Pancreas (tissue), 10 donors: ENCODE results near the gene ZNF157. TPM values are rescaled to one million over a fixed set of nuclear protein-coding genes. Genes with fewer than 3 reads are reported as not detected.

ENCODE experiments used
- ATAC-seq, 4 donors: fragments of 200-7000 bp; cut with Tn5 transposase; one replicate each; pipeline versions ENCODE4 v1.8.0 to v1.9.1; 2020; ENCODE audit warnings: mild to moderate bottlenecking in 4 of 4, moderate library complexity in 4 of 4
- DNase-seq, 6 donors: peaks; one replicate each; pipeline ENCODE4 v3.0.0-alpha.2; 2020
- FAIRE-seq: peaks from 2 replicates; lab custom pipeline; 2012; peaks lifted over from hg19 to GRCh38; lab: Jason Lieb, UNC
- H3K27ac ChIP-seq, 4 donors: fragments of 200-600 bp; sonication (generic); 1 replicate in 3 of 4; 2 replicates in 1 of 4; pipeline versions ENCODE4 v1.5.0 to v1.8.0; 2020
- H3K27me3 ChIP-seq, 4 donors: fragments of 200-600 bp; one replicate each; pipeline ENCODE4 v1.8.0; 2021
- H3K36me3 ChIP-seq, 3 donors: fragments of 200-600 bp; sonication (generic) in 1 of 3; one replicate each; pipeline versions ENCODE4 v1.5.0 to v1.8.0; 2020 to 2021
- H3K4me1 ChIP-seq, 3 donors: fragments of 200-600 bp; one replicate each; pipeline ENCODE4 v1.8.0; 2021
- H3K4me3 ChIP-seq, 4 donors: fragments of 200-600 bp; sonication (generic) in 2 of 4; one replicate each; pipeline versions ENCODE4 v1.5.0 to v1.8.0; 2020 to 2021
- H3K9me3 ChIP-seq, 4 donors: fragments of 200-600 bp; one replicate each; pipeline ENCODE4 v1.8.0; 2021
- WGBS, 2 donors: extraction: QIAGEN DNeasy Blood & Tissue Kit; methylation state at CpG; one replicate each; pipeline ENCODE4 v1.1.7; 2013; 5-methylcytosine and 5-hydroxymethylcytosine counted together
- intact Hi-C, 3 donors: fragments of 100-400 bp; cut with DNase I; formaldehyde crosslinking; loops; one replicate each; pipeline versions ENCODE4 v1.11.1 to v1.14.2; 2022
- polyA plus RNA-seq, 2 donors: library from polyadenylated mRNA; stranded (reverse); fragments of 200-250 nt; gene quantifications; one replicate each; pipeline ENCODE4 v1.2.3, GENCODE V29; 2013
- total RNA-seq, 6 donors: library from RNA; stranded (reverse); fragmentation: NEBNext Ultra II Directional in 4 of 6; extraction: Animal tissue kit (Norgen Biotek cat#: 25700) in 4 of 6; gene quantifications; one replicate each; pipeline versions ENCODE4 v1.2.1 to v1.2.4, GENCODE V29; 2021 to 2023
- TF ChIP-seq, protein P1 (sequence below), 4 donors: fragments of 200-600 bp; sonication (generic) in 3 of 4; IDR thresholded peaks; one replicate each; pipeline versions ENCODE4 v1.5.0 to v1.8.0; 2021; ENCODE audit warnings: antibody characterized with exemption in 4 of 4
- donor health status: healthy with polysubstance abuse.
- donor health status: DM: no; HTN: no; CAD: no; lungs with moderate emphysema.
- donor health status: DM: no; HTN: no; CAD: no.
- donor health status: control.
- donor health status: control.
- donor health status: Bipolar disorder and iron deficiency.
- donor health status: DM: yes; HTN: yes; CAD: no.
- donor health status: DM: no; HTN: no; CAD: no.
- donor health status: DM: no; HTN: no; CAD: no.
- donor health status: DM: yes; HTN: yes; CAD: no.

The ZNF157 gene
- total and polyA plus RNA-seq, 8 donors, result 0.04 to 0.28 (median 0.14) TPM; not detected in 1

DNA sequence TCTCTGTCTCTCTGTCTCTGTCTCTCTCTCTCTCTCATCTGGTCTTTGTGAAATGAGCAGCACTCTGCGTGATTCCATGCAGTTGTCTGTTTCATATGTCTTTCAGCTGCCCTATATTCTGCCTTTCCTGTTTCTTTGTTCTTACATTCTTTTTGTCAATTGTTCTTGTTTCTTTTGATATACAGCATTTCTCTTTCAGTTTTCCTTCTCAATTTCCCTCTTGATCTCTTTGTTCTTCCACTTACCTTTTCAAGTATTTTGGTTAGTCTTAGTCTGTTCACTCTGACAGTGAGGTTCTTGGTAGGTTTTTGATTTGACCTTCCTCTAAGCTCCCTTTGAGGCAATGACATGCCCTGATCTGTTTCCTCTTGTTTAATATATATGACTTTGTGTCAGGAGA is 20.4 kb downstream of the ZNF157 start:
- Histone ChIP-seq H3K27me3 (no peaks in the 10 kb centered on the region), H3K9me3 (no peaks in the 10 kb centered on the region), H3K4me1 (no peaks in the 10 kb centered on the region), H3K36me3 (no peaks in the 10 kb centered on the region), H3K4me3 (no peak overlapping the region), H3K27ac (no peak overlapping the region)
- ATAC-seq (no peak), FAIRE-seq (no peak), DNase-seq (no peak)
- intact Hi-C loops, result no loop called here
- 65 to 66% methylated on average over 1 of the region's 1 CpG for WGBS, 2 donors
- TF ChIP-seq, protein P1, sequence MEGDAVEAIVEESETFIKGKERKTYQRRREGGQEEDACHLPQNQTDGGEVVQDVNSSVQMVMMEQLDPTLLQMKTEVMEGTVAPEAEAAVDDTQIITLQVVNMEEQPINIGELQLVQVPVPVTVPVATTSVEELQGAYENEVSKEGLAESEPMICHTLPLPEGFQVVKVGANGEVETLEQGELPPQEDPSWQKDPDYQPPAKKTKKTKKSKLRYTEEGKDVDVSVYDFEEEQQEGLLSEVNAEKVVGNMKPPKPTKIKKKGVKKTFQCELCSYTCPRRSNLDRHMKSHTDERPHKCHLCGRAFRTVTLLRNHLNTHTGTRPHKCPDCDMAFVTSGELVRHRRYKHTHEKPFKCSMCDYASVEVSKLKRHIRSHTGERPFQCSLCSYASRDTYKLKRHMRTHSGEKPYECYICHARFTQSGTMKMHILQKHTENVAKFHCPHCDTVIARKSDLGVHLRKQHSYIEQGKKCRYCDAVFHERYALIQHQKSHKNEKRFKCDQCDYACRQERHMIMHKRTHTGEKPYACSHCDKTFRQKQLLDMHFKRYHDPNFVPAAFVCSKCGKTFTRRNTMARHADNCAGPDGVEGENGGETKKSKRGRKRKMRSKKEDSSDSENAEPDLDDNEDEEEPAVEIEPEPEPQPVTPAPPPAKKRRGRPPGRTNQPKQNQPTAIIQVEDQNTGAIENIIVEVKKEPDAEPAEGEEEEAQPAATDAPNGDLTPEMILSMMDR (IDR thresholded peaks at IDR 0.05), result no peak

DNA sequence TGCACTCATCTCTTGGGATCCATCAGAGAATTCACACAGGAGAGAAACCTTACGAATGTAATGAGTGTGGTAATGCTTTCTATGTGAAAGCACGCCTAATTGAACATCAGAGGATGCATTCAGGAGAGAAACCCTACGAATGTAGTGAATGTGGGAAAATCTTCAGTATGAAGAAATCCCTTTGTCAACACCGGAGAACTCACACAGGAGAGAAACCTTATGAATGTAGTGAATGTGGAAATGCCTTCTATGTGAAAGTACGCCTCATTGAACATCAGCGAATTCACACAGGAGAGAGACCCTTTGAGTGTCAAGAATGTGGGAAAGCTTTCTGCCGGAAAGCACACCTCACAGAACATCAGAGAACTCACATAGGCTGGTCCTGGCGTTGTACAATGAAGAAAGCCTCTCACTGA is 42.8 kb downstream of the ZNF157 start:
- TF ChIP-seq, protein P1 (IDR thresholded peaks at IDR 0.05), result no peak
- Histone ChIP-seq H3K27me3 (no peaks in the 10 kb centered on the region), H3K4me1 (no peaks in the 10 kb centered on the region), H3K27ac (no peak overlapping the region), H3K36me3 (no peaks in the 10 kb centered on the region), H3K9me3 (no peaks in the 10 kb centered on the region), H3K4me3 (no peak overlapping the region)
- no peak for ATAC-seq
- DNase-seq, result no peak
- intact Hi-C loops, result no loop called here
- no peak for FAIRE-seq
- WGBS, 2 donors, result 75 to 81% methylated on average over 8 of the region's 8 CpGs

DNA sequence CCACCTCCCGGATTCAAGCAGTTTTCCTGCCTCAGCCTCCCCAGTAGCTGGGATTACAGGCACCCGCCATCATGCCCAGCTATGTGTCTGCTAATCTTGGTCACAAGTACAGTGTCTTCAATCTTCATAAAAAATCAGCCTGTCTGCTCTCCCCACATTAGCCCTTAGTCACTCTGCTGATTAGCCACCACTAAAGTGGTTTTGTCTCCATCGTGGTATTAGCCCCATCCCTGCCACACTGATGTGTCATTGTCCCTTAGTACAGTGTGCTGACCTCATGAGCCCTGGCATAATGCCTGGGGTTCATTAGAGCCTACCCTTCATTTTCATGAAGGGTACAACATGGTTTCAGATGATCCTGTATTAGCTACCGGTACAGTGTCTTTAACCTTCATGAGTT is 49.9 kb downstream of the ZNF157 start:
- intact Hi-C loops, result no loop called here
- Histone ChIP-seq H3K9me3 (no peaks in the 10 kb centered on the region), H3K27me3 (no peaks in the 10 kb centered on the region), H3K4me1 (no peaks in the 10 kb centered on the region), H3K27ac (no peak overlapping the region), H3K36me3 (no peaks in the 10 kb centered on the region), H3K4me3 (no peak overlapping the region)
- ATAC-seq, result no peak
- WGBS, 2 donors, result 87 to 88% methylated on average over 4 of the region's 4 CpGs
- DNase-seq, result no peak
- TF ChIP-seq, protein P1 (IDR thresholded peaks at IDR 0.05), result no peak
- no peak for FAIRE-seq

DNA sequence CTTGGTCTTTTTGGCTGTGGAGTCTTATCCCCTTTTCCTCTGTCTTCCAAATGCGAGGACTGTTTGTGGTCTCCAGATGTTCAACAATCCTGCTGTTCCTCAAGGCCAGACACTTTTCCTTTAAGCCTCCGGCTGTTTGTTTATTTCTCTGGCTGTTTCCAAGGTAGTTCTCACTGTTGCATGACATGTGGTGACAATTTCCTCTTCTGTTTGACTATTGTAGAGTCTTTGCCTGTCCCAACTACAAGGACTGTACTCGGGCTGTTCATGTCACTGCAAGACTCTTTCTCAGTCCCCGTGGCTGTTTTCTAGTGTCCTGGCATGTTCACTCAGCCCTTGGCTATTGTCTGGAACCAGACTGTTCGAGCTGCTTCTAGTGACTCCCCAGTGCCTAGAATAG is 50.6 kb downstream of the ZNF157 start:
- ATAC-seq, result no peak

DNA sequence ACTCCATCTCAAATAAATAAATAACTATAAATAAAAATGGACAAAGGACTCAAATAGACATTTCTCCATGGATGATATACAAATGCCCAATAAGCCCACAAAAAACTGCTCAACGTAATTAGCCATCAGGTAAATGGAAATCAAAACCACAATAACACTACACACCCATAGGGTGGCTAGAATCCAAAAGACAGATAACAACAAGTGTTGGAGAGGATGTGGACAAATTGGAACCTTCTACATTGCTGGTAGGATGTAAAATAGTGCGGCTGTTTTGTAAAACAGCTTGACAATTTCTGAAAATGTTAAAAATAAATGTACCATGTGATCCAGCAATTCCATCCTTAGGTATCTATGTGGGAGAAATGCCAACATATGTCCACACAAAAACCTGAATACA is 52.1 kb downstream of the ZNF157 start:
- no peak for FAIRE-seq
- H3K9me3 ChIP-seq, result no peaks in the 10 kb centered on the region
- ATAC-seq, result no peak
- no peaks in the 10 kb centered on the region for H3K27me3 ChIP-seq
- no peak overlapping the region for H3K4me3 ChIP-seq
- TF ChIP-seq, protein P1 (IDR thresholded peaks at IDR 0.05), result no peak
- intact Hi-C loops, result no loop called here
- H3K27ac ChIP-seq, result no peak overlapping the region
- no peaks in the 10 kb centered on the region for H3K36me3 ChIP-seq
- DNase-seq, result no peak
- no peaks in the 10 kb centered on the region for H3K4me1 ChIP-seq
- 58 to 75% methylated on average over 2 of the region's 2 CpGs for WGBS, 2 donors

More for the DNA sequence above, 50.6 kb downstream of the ZNF157 start:
- H3K36me3 ChIP-seq, result no peaks in the 10 kb centered on the region
- WGBS, 2 donors, result 40% methylated on average over 5 of the region's 5 CpGs
- no peaks in the 10 kb centered on the region for H3K4me1 ChIP-seq
- no peak for FAIRE-seq
- no peak overlapping the region for H3K27ac ChIP-seq
- TF ChIP-seq, protein P1 (IDR thresholded peaks at IDR 0.05), result no peak
- intact Hi-C loops, result no loop called here
- H3K27me3 ChIP-seq, result no peaks in the 10 kb centered on the region
- H3K9me3 ChIP-seq, result no peaks in the 10 kb centered on the region
- DNase-seq, result no peak
- H3K4me3 ChIP-seq, result no peak overlapping the region
